22Rv1 (cell line): Measurements from ENCODE around the gene GABPB1.

ENCODE experiments used
- CTCF ChIP-seq: fragments of 450-650 bp; IDR thresholded peaks from 2 replicates; pipeline ENCODE4 v1.5.1; 2017; ENCODE audit warnings: mild to moderate bottlenecking
- ZFX ChIP-seq: fragments of 450-650 bp; IDR thresholded peaks from 2 replicates; pipeline ENCODE4 v1.6.1; 2017; ENCODE audit warnings: antibody characterized with exemption, borderline replicate concordance

GRCh38 chr15:50247819-50248655, 107.0 kb downstream of the GABPB1 start:
- no peak for TF ChIP-seq CTCF
- no peak for TF ChIP-seq ZFX
